Ovary (tissue), 9 donors: ENCODE measurements around the gene UBE4A. TPM values are rescaled to one million over a fixed set of nuclear protein-coding genes. Genes with fewer than 3 reads are reported as not detected.

Experiments used
- DNase-seq, 5 donors: peaks; one replicate each; pipeline ENCODE4 v3.0.0-alpha.2; 2019 to 2020
- H3K27ac ChIP-seq, 2 donors: fragments of 200-600 bp; one replicate each; pipeline versions ENCODE4 v1.5.1 to v1.8.0; 2019 to 2022
- H3K27me3 ChIP-seq: fragments of 200-600 bp; one replicate; pipeline ENCODE4 v1.8.0; 2022
- H3K36me3 ChIP-seq: fragments of 200-600 bp; sonication (generic); one replicate; pipeline ENCODE4 v1.5.1; 2019
- H3K4me1 ChIP-seq: one replicate; pipeline ENCODE4 v1.8.1; 2013; ENCODE audit warnings: mild to moderate bottlenecking, moderate library complexity; ENCODE audit not compliant: insufficient read depth
- H3K4me3 ChIP-seq: fragments of 200-600 bp; sonication (generic); one replicate; pipeline ENCODE4 v1.5.1; 2017
- H3K9me3 ChIP-seq, 2 donors: fragments of 200-600 bp in 1 of 2; sonication (generic) in 1 of 2; one replicate each; pipeline versions ENCODE4 v1.5.1 to v1.8.1; 2013 to 2019; ENCODE audit warnings: mild to moderate bottlenecking in 1 of 2, moderate library complexity in 1 of 2
- EP300 ChIP-seq: sonication (generic); formaldehyde crosslinking; IDR thresholded peaks from one replicate; pipeline ENCODE4 v1.6.1; 2017; ENCODE audit warnings: antibody characterized with exemption
- POLR2A ChIP-seq: fragments of 450-650 bp; IDR thresholded peaks from one replicate; pipeline ENCODE4 v1.6.1; 2017; ENCODE audit warnings: antibody characterized with exemption, mild to moderate bottlenecking, moderate library complexity
- WGBS, 3 donors: extraction: QIAGEN DNeasy Blood & Tissue Kit in 1 of 3; methylation state at CpG; one replicate each; pipeline versions ENCODE4 v1.1.5 to v1.1.7; 2013 to 2017; 5-methylcytosine and 5-hydroxymethylcytosine counted together
- intact Hi-C, 4 donors: fragments of 100-400 bp; cut with DNase I; formaldehyde crosslinking; loops; one replicate each; pipeline versions ENCODE4 v1.11.0 to v1.15.1; 2022 to 2023
- polyA plus RNA-seq, 2 donors: library from polyadenylated mRNA; stranded (reverse); fragments of 200-250 nt in 1 of 2; fragments of 350-450 nt in 1 of 2; fragmentation: Illumina TruSeq in 1 of 2; extraction: RNeasy Lipid Tissue Mini Kit (QIAGEN cat#74804) in 1 of 2; gene quantifications; one replicate each; pipeline ENCODE4 v1.2.3, GENCODE V29; 2013 to 2014
- total RNA-seq, 7 donors: library from RNA; depleted of rRNA in 2 of 7; stranded (reverse); fragments of >200 nt in 2 of 7; fragmentation: NEBNext Ultra II Directional in 3 of 7; extraction: Animal tissue kit (Norgen Biotek cat#: 25700) in 3 of 7; gene quantifications; one replicate each; pipeline versions ENCODE4 v1.1.0 to v1.2.4, GENCODE V29; 2016 to 2023
- TF ChIP-seq, protein P1 (sequence below), 3 donors: fragments of 450-650 bp in 2 of 3; fragments of 200-600 bp in 1 of 3; IDR thresholded peaks; one replicate each; pipeline versions ENCODE4 v1.5.1 to v1.8.0; 2016 to 2022; ENCODE audit warnings: antibody characterized with exemption in 3 of 3, mild to moderate bottlenecking in 1 of 3
- donor health status: DM: no; HTN: no; CAD: no; lungs with moderate emphysema.
- donor health status: DM: no; HTN: no; CAD: no.
- donor health status: Bipolar disorder and iron deficiency.
- donor health status: DM: yes; HTN: yes; CAD: no.
- donor health status: DM: no; HTN: no; CAD: no.
- donor health status: DM: yes; HTN: yes; CAD: no.

UBE4A gene
- total and polyA plus RNA-seq, 9 donors: 12.2 to 34.7 (median 28.8) TPM

GRCh38 chr11:118312328-118312727 is 47.1 kb upstream of the UBE4A start:
- no peaks in the 10 kb centered on the region for H3K4me1 ChIP-seq
- no peaks in the 10 kb centered on the region for H3K27me3 ChIP-seq
- TF ChIP-seq, protein P1, sequence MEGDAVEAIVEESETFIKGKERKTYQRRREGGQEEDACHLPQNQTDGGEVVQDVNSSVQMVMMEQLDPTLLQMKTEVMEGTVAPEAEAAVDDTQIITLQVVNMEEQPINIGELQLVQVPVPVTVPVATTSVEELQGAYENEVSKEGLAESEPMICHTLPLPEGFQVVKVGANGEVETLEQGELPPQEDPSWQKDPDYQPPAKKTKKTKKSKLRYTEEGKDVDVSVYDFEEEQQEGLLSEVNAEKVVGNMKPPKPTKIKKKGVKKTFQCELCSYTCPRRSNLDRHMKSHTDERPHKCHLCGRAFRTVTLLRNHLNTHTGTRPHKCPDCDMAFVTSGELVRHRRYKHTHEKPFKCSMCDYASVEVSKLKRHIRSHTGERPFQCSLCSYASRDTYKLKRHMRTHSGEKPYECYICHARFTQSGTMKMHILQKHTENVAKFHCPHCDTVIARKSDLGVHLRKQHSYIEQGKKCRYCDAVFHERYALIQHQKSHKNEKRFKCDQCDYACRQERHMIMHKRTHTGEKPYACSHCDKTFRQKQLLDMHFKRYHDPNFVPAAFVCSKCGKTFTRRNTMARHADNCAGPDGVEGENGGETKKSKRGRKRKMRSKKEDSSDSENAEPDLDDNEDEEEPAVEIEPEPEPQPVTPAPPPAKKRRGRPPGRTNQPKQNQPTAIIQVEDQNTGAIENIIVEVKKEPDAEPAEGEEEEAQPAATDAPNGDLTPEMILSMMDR (IDR thresholded peaks at IDR 0.05): no peak
- no peak for TF ChIP-seq POLR2A
- TF ChIP-seq EP300: no peak
- H3K9me3 ChIP-seq: no peaks in the 10 kb centered on the region
- no peak for DNase-seq
- H3K36me3 ChIP-seq: no peaks in the 10 kb centered on the region
- H3K4me3 ChIP-seq: no peak overlapping the region
- intact Hi-C loops: no loop called here
- 82 to 91% (median 84%) methylated on average over 2 of the region's 2 CpGs for WGBS, 3 donors
- H3K27ac ChIP-seq: no peak overlapping the region

- no peak for DNase-seq
- intact Hi-C loops: no loop called here
Measured at GRCh38 chr11:118313242-118313641, 46.2 kb upstream of the UBE4A start.

GRCh38 chr11:118314988-118315411 is 44.4 kb upstream of the UBE4A start:
- Histone ChIP-seq H3K36me3 (no peaks in the 10 kb centered on the region), H3K4me1 (no peaks in the 10 kb centered on the region), H3K4me3 (no peak overlapping the region), H3K9me3 (no peaks in the 10 kb centered on the region), H3K27me3 (no peaks in the 10 kb centered on the region), H3K27ac (no peak overlapping the region)
- TF ChIP-seq POLR2A (no peak), EP300 (no peak)
- TF ChIP-seq, protein P1 (IDR thresholded peaks at IDR 0.05): no peak
- 37 to 38% (median 38%) methylated on average over 7 of the region's 7 CpGs for WGBS, 3 donors
- no peak for DNase-seq
- intact Hi-C loops: no loop called here

More at GRCh38 chr11:118313242-118313641, 46.2 kb upstream of the UBE4A start:
- Histone ChIP-seq H3K36me3 (no peaks in the 10 kb centered on the region), H3K4me1 (no peaks in the 10 kb centered on the region), H3K4me3 (no peak overlapping the region), H3K27me3 (no peaks in the 10 kb centered on the region), H3K9me3 (no peaks in the 10 kb centered on the region), H3K27ac (no peak overlapping the region)
- 31 to 47% (median 34%) methylated on average over 4 of the region's 4 CpGs for WGBS, 3 donors
- TF ChIP-seq, protein P1 (IDR thresholded peaks at IDR 0.05): no peak
- no peak for TF ChIP-seq POLR2A

GRCh38 chr11:118318124-118318523 is 41.3 kb upstream of the UBE4A start:
- Histone ChIP-seq H3K9me3 (no peaks in the 10 kb centered on the region), H3K27ac (no peak overlapping the region), H3K27me3 (no peaks in the 10 kb centered on the region), H3K36me3 (no peaks in the 10 kb centered on the region), H3K4me1 (no peaks in the 10 kb centered on the region), H3K4me3 (no peak overlapping the region)
- TF ChIP-seq POLR2A (no peak), EP300 (no peak)
- TF ChIP-seq, protein P1 (IDR thresholded peaks at IDR 0.05): no peak
- no peak for DNase-seq
- 69 to 79% (median 71%) methylated on average over 4 of the region's 4 CpGs for WGBS, 3 donors
- intact Hi-C loops: no loop called here
